Measurements from ENCODE around the gene ELP4. TPM values are rescaled to one million over a fixed set of nuclear protein-coding genes. Genes with fewer than 3 reads are reported as not detected.

Gene ELP4
- polyA plus RNA-seq, 3 donors, result 6.0 to 17.8 (median 16.4) TPM

DNA sequence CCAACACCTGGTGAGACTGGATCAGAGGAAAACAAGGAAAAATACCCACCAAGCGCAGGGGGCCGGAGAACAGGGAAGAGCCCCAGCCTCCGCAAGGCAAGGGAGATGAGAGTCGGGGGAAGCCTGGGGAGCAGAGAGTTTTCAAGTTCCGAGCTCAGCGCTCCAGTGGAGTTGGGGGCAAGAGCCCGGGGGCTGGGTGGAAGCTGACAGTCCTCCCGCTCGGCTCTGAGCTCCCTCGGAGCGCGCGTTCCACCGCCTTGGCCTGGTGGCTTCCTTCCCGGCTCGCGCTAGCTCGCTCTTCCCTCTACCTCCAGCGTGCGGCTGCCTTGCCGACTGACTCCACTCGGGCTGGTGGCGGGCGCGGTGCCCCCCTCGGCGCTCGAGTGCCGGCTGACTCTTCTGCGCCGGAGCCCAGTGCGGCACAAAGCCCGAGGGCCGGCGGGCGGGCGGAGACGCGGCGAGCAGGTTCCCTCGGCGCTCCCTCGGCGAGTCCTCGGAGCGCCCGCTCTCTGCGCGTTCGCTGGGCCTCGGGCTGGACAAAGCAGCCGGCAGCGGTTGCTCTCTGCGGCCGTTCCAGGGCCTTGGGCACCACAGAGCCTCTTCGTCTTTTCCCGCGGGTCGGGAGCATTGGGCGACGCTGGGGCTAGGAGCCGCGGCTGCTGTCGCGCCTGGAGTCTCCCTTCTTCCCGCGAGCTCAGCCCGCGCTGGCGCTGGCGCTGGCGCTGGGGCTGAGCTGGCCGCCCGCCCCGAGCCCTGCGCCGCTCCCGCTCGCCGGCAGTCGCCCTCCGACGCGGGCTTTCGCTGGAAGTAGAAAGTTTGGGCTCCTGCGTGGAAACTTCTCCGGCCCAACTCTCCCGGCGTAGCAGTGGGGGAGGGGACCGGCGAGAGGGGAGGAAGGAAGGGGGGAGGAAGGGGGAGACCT lies 300.6 kb downstream of the ELP4 start:
- no peaks in the 10 kb centered on the region for H3K36me3 ChIP-seq (replicated peaks in 1 of 2; ENCODE audit: control insufficient read depth in 1 of 2, insufficient read depth in 2 of 2, low read length in 2 of 2)
- H3K9me3 ChIP-seq (replicated peaks in 1 of 2; ENCODE audit: control insufficient read depth in 1 of 2, insufficient read depth in 1 of 2, low read length in 2 of 2), result peaks cover 22 to 87% of the 10 kb centered on the region in 2 donors
- 2% methylated on average over 88 of the region's 91 CpGs for WGBS (ENCODE audit: insufficient coverage)
- Mint-ChIP-seq H3K27me3 (ENCODE audit: low read depth in 3 of 3) (peaks cover 92 to 100% (median 97%) of the 10 kb centered on the region in 3 donors), H3K27ac (peak overlapping the region in 1 of 7 donors; percentile 57), H3K4me1 (peaks cover 44% of the 10 kb centered on the region), H3K4me3 (peak overlapping the region; percentile 70 to 93), H3K36me3 (peaks cover 14 to 34% of the 10 kb centered on the region in 2 donors), H3K9me3 (peaks cover 14 to 67% (median 54%) of the 10 kb centered on the region in 7 donors)
- DNase-seq, result no peak
- peaks cover 81 to 100% of the 10 kb centered on the region in 2 donors for H3K27me3 ChIP-seq (ENCODE audit: control insufficient read depth in 2 of 2, insufficient read depth in 2 of 2, low read length in 2 of 2)
- H3K27ac ChIP-seq (ENCODE audit: low read depth in 1 of 2, low read length in 2 of 2), result no peak overlapping the region
- no peaks in the 10 kb centered on the region for H4K20me1 ChIP-seq (ENCODE audit: insufficient read depth, low read length)
- TF ChIP-seq, protein P1, sequence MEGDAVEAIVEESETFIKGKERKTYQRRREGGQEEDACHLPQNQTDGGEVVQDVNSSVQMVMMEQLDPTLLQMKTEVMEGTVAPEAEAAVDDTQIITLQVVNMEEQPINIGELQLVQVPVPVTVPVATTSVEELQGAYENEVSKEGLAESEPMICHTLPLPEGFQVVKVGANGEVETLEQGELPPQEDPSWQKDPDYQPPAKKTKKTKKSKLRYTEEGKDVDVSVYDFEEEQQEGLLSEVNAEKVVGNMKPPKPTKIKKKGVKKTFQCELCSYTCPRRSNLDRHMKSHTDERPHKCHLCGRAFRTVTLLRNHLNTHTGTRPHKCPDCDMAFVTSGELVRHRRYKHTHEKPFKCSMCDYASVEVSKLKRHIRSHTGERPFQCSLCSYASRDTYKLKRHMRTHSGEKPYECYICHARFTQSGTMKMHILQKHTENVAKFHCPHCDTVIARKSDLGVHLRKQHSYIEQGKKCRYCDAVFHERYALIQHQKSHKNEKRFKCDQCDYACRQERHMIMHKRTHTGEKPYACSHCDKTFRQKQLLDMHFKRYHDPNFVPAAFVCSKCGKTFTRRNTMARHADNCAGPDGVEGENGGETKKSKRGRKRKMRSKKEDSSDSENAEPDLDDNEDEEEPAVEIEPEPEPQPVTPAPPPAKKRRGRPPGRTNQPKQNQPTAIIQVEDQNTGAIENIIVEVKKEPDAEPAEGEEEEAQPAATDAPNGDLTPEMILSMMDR (IDR thresholded peaks at IDR 0.05), result no peak
- H3K9ac ChIP-seq (ENCODE audit: insufficient read depth, low read length, poor library complexity, severe bottlenecking), result no peak overlapping the region
- H3K4me3 ChIP-seq (replicated peaks in 1 of 3; ENCODE audit: low read depth in 2 of 3, low read length in 3 of 3), result peak overlapping the region in 1 of 3 experiments; percentile 72
- no peaks in the 10 kb centered on the region for H3K79me2 ChIP-seq (ENCODE audit: insufficient read depth, low read length)
- peak overlapping the region; percentile 81 for H3K4me2 ChIP-seq (replicated peaks; ENCODE audit: extremely low read depth, low read length, poor library complexity, severe bottlenecking)
- peak overlapping the region; percentile 68 for H2AFZ ChIP-seq (ENCODE audit: insufficient read depth, low read depth, low read length, poor library complexity, severe bottlenecking)
- H3K4me1 ChIP-seq (ENCODE audit: control insufficient read depth in 1 of 2, insufficient read depth in 2 of 2, low read length in 2 of 2), result peaks cover 39 to 56% of the 10 kb centered on the region in 2 donors
- intact Hi-C loops (cut with micrococcal nuclease), result no loop called here

DNA sequence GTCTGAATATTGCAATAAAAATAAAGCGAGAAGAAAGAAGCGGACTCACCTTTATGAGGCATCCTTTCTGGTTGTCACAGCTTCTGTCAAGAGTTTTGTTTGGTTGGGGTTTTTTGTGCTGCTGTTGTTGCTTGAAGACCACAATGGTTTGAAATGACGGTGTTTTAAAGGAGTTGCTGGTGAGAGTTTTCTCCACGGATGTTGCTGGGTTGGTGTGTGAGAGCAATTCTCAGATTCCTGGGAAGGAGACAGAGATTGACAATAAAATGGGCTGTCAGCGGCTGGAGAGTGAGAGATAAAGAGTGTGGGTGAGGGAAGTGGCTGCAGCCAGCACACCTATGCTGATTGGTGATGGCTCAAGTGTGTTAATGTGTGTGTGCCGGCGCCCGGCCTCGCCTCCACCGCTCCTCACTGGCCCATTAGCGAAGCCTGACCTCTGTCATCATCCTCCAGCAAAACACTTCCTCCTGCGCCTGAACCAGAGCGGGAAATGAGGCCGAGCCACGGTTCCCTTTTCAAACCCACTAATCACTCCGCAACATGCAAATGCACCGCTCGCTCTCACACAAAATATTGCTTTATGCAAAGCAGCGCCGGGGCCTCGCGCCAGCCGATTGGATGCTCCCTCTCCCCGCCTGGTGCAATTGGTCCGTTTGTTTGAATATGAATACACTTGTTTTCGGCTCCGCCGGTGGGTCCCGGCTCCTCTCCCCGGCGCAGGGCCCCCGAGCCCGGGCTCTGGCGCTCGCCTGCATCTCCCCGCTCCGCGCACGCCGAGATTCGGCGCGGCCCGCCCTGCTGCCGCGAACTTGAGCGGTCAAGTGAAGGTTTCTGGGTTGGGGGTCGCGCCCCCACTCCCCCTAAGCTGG lies 301.4 kb downstream of the ELP4 start, which contains the start of gene PAX6:
Gene PAX6, minus strand, starts transcription at position 544 of the 869 bp plus-strand sequence. CDS start 4,911 bp downstream, outside the sequence.
- H3K27ac Mint-ChIP-seq, result peak within 1 kb of the TSS in 4 of 7 donors; percentile 11 to 87 (median 54)
- H3K9me3 ChIP-seq (replicated peaks in 1 of 2; ENCODE audit: control insufficient read depth in 1 of 2, insufficient read depth in 1 of 2, low read length in 2 of 2), result peaks cover 15 to 82% of the 10 kb centered on the region in 2 donors
- no peak within 1 kb of the TSS for H3K27ac ChIP-seq (ENCODE audit: low read depth in 1 of 2, low read length in 2 of 2)

More for the DNA sequence above, 301.4 kb downstream of the ELP4 start, which contains the start of gene PAX6:
- Histone ChIP-seq H4K20me1 (ENCODE audit: insufficient read depth, low read length) (no peaks in the 10 kb centered on the region), H2AFZ (ENCODE audit: insufficient read depth, low read depth, low read length, poor library complexity, severe bottlenecking) (peak within 1 kb of the TSS; percentile 68), H3K4me1 (ENCODE audit: control insufficient read depth in 1 of 2, insufficient read depth in 2 of 2, low read length in 2 of 2) (peaks cover 41 to 53% of the 10 kb centered on the region in 2 donors), H3K4me2 (replicated peaks; ENCODE audit: extremely low read depth, low read length, poor library complexity, severe bottlenecking) (peak within 1 kb of the TSS; percentile 81), H3K27me3 (ENCODE audit: control insufficient read depth in 2 of 2, insufficient read depth in 2 of 2, low read length in 2 of 2) (peaks cover 82 to 100% of the 10 kb centered on the region in 2 donors), H3K36me3 (replicated peaks in 1 of 2; ENCODE audit: control insufficient read depth in 1 of 2, insufficient read depth in 2 of 2, low read length in 2 of 2) (no peaks in the 10 kb centered on the region), H3K79me2 (ENCODE audit: insufficient read depth, low read length) (no peaks in the 10 kb centered on the region), H3K9ac (ENCODE audit: insufficient read depth, low read length, poor library complexity, severe bottlenecking) (no peak within 1 kb of the TSS), H3K4me3 (replicated peaks in 1 of 3; ENCODE audit: low read depth in 2 of 3, low read length in 3 of 3) (peak within 1 kb of the TSS in 1 of 3 experiments; percentile 72)
- H3K4me1 Mint-ChIP-seq, result peaks cover 46% of the 10 kb centered on the region
- H3K27me3 Mint-ChIP-seq (ENCODE audit: low read depth in 3 of 3), result peaks cover 91 to 100% (median 97%) of the 10 kb centered on the region in 3 donors
- DNase-seq, result peak; percentile 81 to 90 (median 85)
- WGBS (ENCODE audit: insufficient coverage), result under 1% methylated on average over 39 of the region's 49 CpGs
- peaks cover 14 to 67% (median 52%) of the 10 kb centered on the region in 7 donors for H3K9me3 Mint-ChIP-seq
- intact Hi-C loops (cut with micrococcal nuclease), result no loop called here
- H3K4me3 Mint-ChIP-seq, result peak within 1 kb of the TSS; percentile 74 to 93
- TF ChIP-seq, protein P1 (IDR thresholded peaks at IDR 0.05), result no peak
- peaks cover 14 to 34% of the 10 kb centered on the region in 2 donors for H3K36me3 Mint-ChIP-seq

Data from CD14-positive monocyte (primary cell).